GM12878 (cell line): ENCODE results near the gene TBL1XR1. TPM values are rescaled to one million over a fixed set of nuclear protein-coding genes. Genes with fewer than 3 reads are reported as not detected.

Experiments used
- ATAC-seq: fragments of 200-7000 bp; cut with Tn5 transposase; 3 replicates; pipeline ENCODE4 v1.9.1; 2020; ENCODE audit warnings: mild to moderate bottlenecking, moderate library complexity
- BruUV-seq: library from RNA; stranded (reverse); fragments of 400-500 nt; replicated peaks from 2 replicates; lab custom pipeline; 2021; lab: Mats Ljungman, UMichigan
- CTCF ChIA-PET: fragments of 300-600 bp; sonication (Branson Sonifier 250); formaldehyde crosslinking; extraction: SDS; loops from one replicate; lab custom pipeline; 2021; ENCODE audit warnings: inconsistent platforms; lab: Yijun Ruan, JAX
- POLR2A ChIA-PET: fragments of 350-600 bp; formaldehyde crosslinking; extraction: SDS; loops from one replicate; lab custom pipeline; 2021; ENCODE audit warnings: inconsistent platforms; lab: Charles Lee
- RAD21 ChIA-PET: fragments of 300-600 bp; sonication (Branson Sonifier 250); formaldehyde crosslinking; loops from one replicate; lab custom pipeline; 2023; ENCODE audit warnings: antibody characterized with exemption; ENCODE audit not compliant: unreplicated experiment; lab: Charles Lee
- SMC1A ChIA-PET: fragments of 300-600 bp; sonication (Branson Sonifier 250); formaldehyde crosslinking; loops from one replicate; lab custom pipeline; 2023; ENCODE audit not compliant: unreplicated experiment, uncharacterized antibody; lab: Charles Lee
- DNase-seq: peaks from one replicate; pipeline ENCODE4 v3.0.0-alpha.2; 2011; ENCODE audit warnings: low read depth, low spot score
- FAIRE-seq: peaks from 3 replicates; lab custom pipeline; 2011; peaks lifted over from hg19 to GRCh38; lab: Jason Lieb, UNC
- H2AFZ ChIP-seq: 2 replicates; pipeline ENCODE4 v1.6.0; 2011; ENCODE audit warnings: low read depth, low read length, control low read depth; ENCODE audit not compliant: control insufficient read depth
- H3K27ac ChIP-seq: 2 replicates; pipeline ENCODE4 v1.5.1; 2011; ENCODE audit warnings: control low read depth; ENCODE audit not compliant: control insufficient read depth, insufficient read depth
- H3K27me3 ChIP-seq, 2 experiments: replicated peaks in 1 of 2; 2 replicates each; pipeline versions ENCODE4 v1.6.0 to v1.6.1; 2011; ENCODE audit warnings: low read length in 1 of 2; ENCODE audit not compliant: control insufficient read depth in 2 of 2, insufficient read depth in 2 of 2
- H3K36me3 ChIP-seq, 2 experiments: 2 replicates each; pipeline ENCODE4 v1.5.1; 2011; ENCODE audit warnings: low read length in 1 of 2; ENCODE audit not compliant: control insufficient read depth in 2 of 2, insufficient read depth in 2 of 2
- H3K4me1 ChIP-seq: 2 replicates; pipeline ENCODE4 v1.6.1; 2011; ENCODE audit warnings: mild to moderate bottlenecking, low read length, moderate library complexity, mixed read lengths; ENCODE audit not compliant: control insufficient read depth, insufficient read depth
- H3K4me2 ChIP-seq: 2 replicates; pipeline ENCODE4 v1.6.0; 2011; ENCODE audit warnings: control low read depth; ENCODE audit not compliant: control insufficient read depth, insufficient read depth
- H3K4me3 ChIP-seq: fragments of 200-600 bp; sonication (generic); 2 replicates; pipeline ENCODE4 v1.5.1; 2016
- H3K79me2 ChIP-seq: 2 replicates; pipeline ENCODE4 v1.6.0; 2011; ENCODE audit warnings: low read length; ENCODE audit not compliant: control insufficient read depth, insufficient read depth
- H3K9ac ChIP-seq: 2 replicates; pipeline ENCODE4 v1.8.0; 2011; ENCODE audit warnings: low read length, control low read depth, mixed read lengths; ENCODE audit not compliant: control insufficient read depth, insufficient read depth
- H3K9me3 ChIP-seq: replicated peaks from 3 replicates; pipeline ENCODE4 v1.5.1; 2011; ENCODE audit warnings: mild to moderate bottlenecking, low read length; ENCODE audit not compliant: control insufficient read depth, insufficient read depth
- H4K20me1 ChIP-seq: 2 replicates; pipeline ENCODE4 v1.6.0; 2011; ENCODE audit not compliant: control insufficient read depth, insufficient read depth
- MEF2A ChIP-seq: IDR thresholded peaks from 2 replicates; pipeline ENCODE4 v1.6.1; 2011; ENCODE audit warnings: low read depth, mild to moderate bottlenecking, low read length, moderate library complexity; ENCODE audit not compliant: insufficient read depth
- MXI1 ChIP-seq: fragments of 150-350 bp; IDR thresholded peaks from 2 replicates; pipeline ENCODE4 v1.6.1; 2011; ENCODE audit warnings: low read depth, mild to moderate bottlenecking, inconsistent platforms, low read length, improper control_type of control experiment
- MYB ChIP-seq: fragments of 150-350 bp; IDR thresholded peaks from 2 replicates; pipeline ENCODE4 v1.6.1; 2014; ENCODE audit warnings: mild to moderate bottlenecking, low read depth, low read length, borderline replicate concordance
- PML ChIP-seq: IDR thresholded peaks from 2 replicates; pipeline ENCODE4 v1.6.1; 2012; ENCODE audit warnings: low read length, inconsistent platforms
- RB1 ChIP-seq: fragments of 450-650 bp; formaldehyde crosslinking; IDR thresholded peaks from 2 replicates; pipeline ENCODE4 v1.6.1; 2017; ENCODE audit warnings: mild to moderate bottlenecking, borderline replicate concordance
- SIN3A ChIP-seq: IDR thresholded peaks from 2 replicates; pipeline ENCODE4 v1.6.1; 2012; ENCODE audit warnings: low read depth, low read length, improper control_type of control experiment
- SMARCA5 ChIP-seq: fragments of 450-650 bp; IDR thresholded peaks from 2 replicates; pipeline ENCODE4 v1.6.1; 2017; ENCODE audit warnings: mild to moderate bottlenecking
- SREBF1 ChIP-seq: IDR thresholded peaks from 2 replicates; pipeline ENCODE4 v1.6.1; 2012; ENCODE audit warnings: mild to moderate bottlenecking, low read length
- SRF ChIP-seq, 2 experiments: IDR thresholded peaks; 2 replicates each; pipeline ENCODE4 v1.6.1; 2011; ENCODE audit warnings: low read depth in 2 of 2, low read length in 2 of 2, mild to moderate bottlenecking in 1 of 2, moderate library complexity in 1 of 2
- SUPT20H ChIP-seq: IDR thresholded peaks from 2 replicates; pipeline ENCODE4 v1.6.1; 2011; ENCODE audit warnings: low read depth, mild to moderate bottlenecking, low read length, moderate library complexity, borderline replicate concordance; ENCODE audit not compliant: control insufficient read depth
- TCF7 ChIP-seq: IDR thresholded peaks from 2 replicates; pipeline ENCODE4 v1.6.1; 2014; ENCODE audit warnings: antibody characterized with exemption, borderline replicate concordance
- YBX1 ChIP-seq: fragments of 450-650 bp; IDR thresholded peaks from 2 replicates; pipeline ENCODE4 v1.6.1; 2016; ENCODE audit warnings: antibody characterized with exemption
- ZBTB4 ChIP-seq: fragments of 450-650 bp; formaldehyde crosslinking; IDR thresholded peaks from 2 replicates; pipeline ENCODE4 v1.4.0; 2022; ENCODE audit warnings: mild to moderate bottlenecking, moderate library complexity
- ZBTB40 ChIP-seq: fragments of 450-650 bp; IDR thresholded peaks from 2 replicates; pipeline ENCODE4 v1.6.1; 2016; ENCODE audit warnings: mild to moderate bottlenecking, moderate library complexity, borderline replicate concordance
- ZNF274 ChIP-seq: IDR thresholded peaks from one replicate; pipeline ENCODE4 v1.8.0; 2011; ENCODE audit not compliant: insufficient read length, insufficient read depth
- WGBS: methylation state at CpG from one replicate; pipeline ENCODE4 v1.1.6; 2016; ENCODE audit warnings: low lambda C conversion rate; ENCODE audit not compliant: insufficient replicate concordance, insufficient coverage; ENCODE audit errors: missing lambda C conversion rate; 5-methylcytosine and 5-hydroxymethylcytosine counted together
- in situ Hi-C: fragments of 300-500 bp; cut with MboI; formaldehyde crosslinking; loops from 9 replicates; pipeline ENCODE4 v1.14.3; 2018; ENCODE audit warnings: mixed read lengths
- intact Hi-C: fragments of 100-400 bp; cut with micrococcal nuclease; formaldehyde crosslinking; loops from one replicate; pipeline ENCODE4 v1.14.2; 2022; ENCODE audit not compliant: unreplicated experiment
- polyA plus RNA-seq, 11 experiments: library from polyadenylated mRNA; depleted of rRNA in 4 of 11; unstranded in 6 of 11; stranded (reverse) in 5 of 11; fragments of >200 nt; fragmentation: Nextera tagmentation in 4 of 11; fragmentation: Illumina TruSeq in 1 of 11; extraction: Ambion mirVana in 4 of 11; extraction: Trizol in 1 of 11; gene quantifications; 1 replicate in 1 of 11; 2 replicates in 10 of 11; pipeline versions ENCODE4 v1.2.1 to v1.2.3, GENCODE V29; 2011 to 2016; ENCODE audit warnings: inconsistent platforms in 2 of 11, missing spikeins in 2 of 11, low read depth in 1 of 11
- total RNA-seq, 4 experiments: library from RNA; depleted of rRNA in 3 of 4; stranded (reverse); fragments of >200 nt in 3 of 4; fragmentation: Illumina TruSeq in 1 of 4; extraction: Trizol in 1 of 4; gene quantifications; 2 replicates each; pipeline versions ENCODE4 v1.2.1 to v1.2.3, GENCODE V29; 2013 to 2021
- TF ChIP-seq, protein P1 (sequence below): IDR thresholded peaks from 2 replicates; pipeline ENCODE4 v1.6.1; 2011; ENCODE audit warnings: borderline replicate concordance, low read depth, mild to moderate bottlenecking, moderate library complexity, low read length; ENCODE audit not compliant: insufficient read depth, poor library complexity, severe bottlenecking

Gene TBL1XR1
- total and polyA plus RNA-seq, 10 of the 15 experiments (the other 5 are each of a cell fraction or from before 2014, with no cell fraction given), result 13.0 to 115 (median 60.4) TPM

DNA sequence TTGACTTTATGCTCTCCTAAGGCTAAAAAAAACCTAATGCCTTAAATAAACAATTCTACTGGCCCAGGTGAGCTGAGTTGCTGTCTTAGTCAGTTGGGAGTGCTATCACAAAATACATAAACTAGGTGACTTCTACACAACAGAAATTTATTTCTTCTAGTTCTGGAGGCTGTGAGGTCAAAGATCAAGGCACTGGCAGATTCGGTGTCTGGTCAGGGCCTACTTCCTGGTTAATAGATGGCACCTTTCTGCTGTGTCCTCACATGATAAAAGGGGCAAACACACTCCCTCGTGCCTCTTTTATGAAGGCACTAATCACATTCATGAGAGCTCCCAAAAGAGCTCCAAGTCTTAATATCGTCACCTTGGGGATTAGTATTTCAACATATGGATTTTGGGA lies 11.5 kb upstream of the TBL1XR1 start:
- RAD21 ChIA-PET, result interaction anchor here (0.6 kb wide), 1 partner anchor 118 kb away, joined by 3 read pairs; no protein-coding TSS in a partner anchor
- H3K27ac ChIP-seq, result no peak overlapping the region
- H3K9ac ChIP-seq, result no peak overlapping the region
- POLR2A ChIA-PET, result no interaction called here
- no TSS peak for BruUV-seq
- H3K4me2 ChIP-seq, result no peak overlapping the region
- no peak for FAIRE-seq
- intact Hi-C loops, result no loop called here
- CTCF ChIA-PET, result interaction anchor here (0.6 to 1.2 kb wide), 2 partner anchors 9 to 21 kb away, joined by 3 to 4 read pairs; no protein-coding TSS in a partner anchor
- WGBS, result 49% methylated on average over 3 of the region's 3 CpGs
- SMC1A ChIA-PET, result interaction anchor here (1.4 kb wide), 1 partner anchor 23 kb away, joined by 3 read pairs; no protein-coding TSS in a partner anchor
- in situ Hi-C loops, result no loop called here
- no peak overlapping the region for H3K4me3 ChIP-seq
- H3K9me3 ChIP-seq, result no peaks in the 10 kb centered on the region; the same call in 2 of the 3 replicates
- DNase-seq, result no peak
- H2AFZ ChIP-seq, result no peak overlapping the region
- H3K4me1 ChIP-seq, result no peaks in the 10 kb centered on the region
- no peaks in the 10 kb centered on the region for H4K20me1 ChIP-seq
- no peaks in the 10 kb centered on the region for H3K27me3 ChIP-seq
- ATAC-seq, result no peak
- H3K79me2 ChIP-seq, result no peaks in the 10 kb centered on the region
- no peaks in the 10 kb centered on the region for H3K36me3 ChIP-seq
- no peak for TF ChIP-seq YBX1
- no peak for TF ChIP-seq MYB
- no peak for TF ChIP-seq ZNF274
- no peak for TF ChIP-seq SMARCA5
- TF ChIP-seq PML, result no peak
- TF ChIP-seq SRF (IDR thresholded peaks at IDR 0.05; ENCODE audit: low read depth in 2 of 2, low read length in 2 of 2), result no peak
- TF ChIP-seq RB1, result no peak
- no peak for TF ChIP-seq MEF2A
- TF ChIP-seq TCF7, result no peak
- no peak for TF ChIP-seq MXI1
- no peak for TF ChIP-seq ZBTB40
- no peak for TF ChIP-seq ZBTB4 (CRISPR knock-in tag)
- TF ChIP-seq SREBF1, result no peak
- TF ChIP-seq, protein P1, sequence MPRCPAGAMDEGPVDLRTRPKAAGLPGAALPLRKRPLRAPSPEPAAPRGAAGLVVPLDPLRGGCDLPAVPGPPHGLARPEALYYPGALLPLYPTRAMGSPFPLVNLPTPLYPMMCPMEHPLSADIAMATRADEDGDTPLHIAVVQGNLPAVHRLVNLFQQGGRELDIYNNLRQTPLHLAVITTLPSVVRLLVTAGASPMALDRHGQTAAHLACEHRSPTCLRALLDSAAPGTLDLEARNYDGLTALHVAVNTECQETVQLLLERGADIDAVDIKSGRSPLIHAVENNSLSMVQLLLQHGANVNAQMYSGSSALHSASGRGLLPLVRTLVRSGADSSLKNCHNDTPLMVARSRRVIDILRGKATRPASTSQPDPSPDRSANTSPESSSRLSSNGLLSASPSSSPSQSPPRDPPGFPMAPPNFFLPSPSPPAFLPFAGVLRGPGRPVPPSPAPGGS, result no peak
- TF ChIP-seq SUPT20H, result no peak
- TF ChIP-seq SIN3A, result no peak
